ENCODE results near the gene FAM171A2.
A peak's percentile ranks its signal among the peaks of the same experiment; 100 is the strongest.

FAM171A2 gene

DNA sequence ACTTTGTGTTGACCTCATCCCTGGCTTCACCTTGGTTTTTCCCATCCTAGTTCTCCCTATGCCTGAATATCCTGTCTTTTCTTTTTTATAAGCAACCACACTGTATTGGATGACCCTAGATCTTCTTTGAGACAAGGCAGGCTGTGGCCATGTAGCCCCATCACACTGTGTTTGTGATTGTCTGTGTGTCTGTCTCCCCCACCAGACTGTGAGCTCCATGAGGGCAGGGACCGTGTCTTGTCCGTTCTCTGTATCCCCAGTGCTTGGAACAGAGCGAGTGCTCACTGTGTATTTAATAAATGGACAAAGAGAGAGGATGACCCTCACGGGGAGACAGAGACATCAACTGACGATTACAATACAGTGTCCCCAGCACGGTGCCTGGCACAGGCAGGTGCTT, 46.1 kb downstream of the FAM171A2 start:
- no peak for DNase-seq

- no peak for DNase-seq
Measured at GRCh38 chr17:44315760-44316731, 47.6 kb downstream of the FAM171A2 start.

DNA sequence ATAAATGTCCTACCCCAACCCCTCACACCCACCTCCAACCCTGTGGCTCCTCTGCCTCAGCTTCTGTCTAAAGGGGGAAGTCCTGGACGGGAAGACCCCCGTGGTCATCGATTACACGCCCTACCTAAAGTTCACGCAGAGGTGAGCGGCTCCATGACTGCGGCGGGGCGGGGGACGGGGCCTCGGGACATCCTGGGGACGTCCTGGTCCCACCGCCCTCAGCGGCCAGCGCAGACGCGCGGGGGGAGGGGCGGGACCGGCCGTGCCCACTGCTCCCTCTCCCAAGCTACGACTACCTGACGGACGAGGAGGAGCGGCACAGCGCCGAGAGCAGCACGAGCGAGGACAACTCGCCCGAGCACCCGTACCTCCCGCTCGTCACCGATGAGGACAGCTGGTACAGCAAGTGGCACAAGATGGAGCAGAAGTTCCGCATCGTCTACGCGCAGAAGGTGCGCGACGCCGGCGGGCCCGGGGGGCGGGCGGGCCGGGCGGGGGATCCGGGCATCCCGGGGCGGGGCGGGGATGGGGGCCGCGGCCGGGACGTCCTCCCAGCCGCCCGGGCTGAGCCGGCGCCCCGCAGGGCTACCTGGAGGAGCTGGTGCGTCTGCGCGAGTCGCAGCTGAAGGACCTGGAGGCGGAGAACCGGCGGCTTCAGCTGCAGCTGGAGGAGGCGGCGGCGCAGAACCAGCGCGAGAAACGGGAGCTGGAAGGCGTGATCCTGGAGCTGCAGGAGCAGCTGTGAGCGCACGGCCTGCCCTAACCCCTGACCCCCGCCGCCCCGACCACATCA, 48.6 kb downstream of the FAM171A2 start:
- peak; percentile 55 for DNase-seq

GRCh38 chr17:44314524-44314868, 49.2 kb downstream of the FAM171A2 start:
- no peak for DNase-seq

- DNase-seq: no peak
Measured at GRCh38 chr17:44314031-44314430, 49.6 kb downstream of the FAM171A2 start.

GRCh38 chr17:44312396-44313104, 51.1 kb downstream of the FAM171A2 start:
- no peak for DNase-seq

GRCh38 chr17:44311562-44312181, 52.0 kb downstream of the FAM171A2 start:
- DNase-seq: no peak

DNA sequence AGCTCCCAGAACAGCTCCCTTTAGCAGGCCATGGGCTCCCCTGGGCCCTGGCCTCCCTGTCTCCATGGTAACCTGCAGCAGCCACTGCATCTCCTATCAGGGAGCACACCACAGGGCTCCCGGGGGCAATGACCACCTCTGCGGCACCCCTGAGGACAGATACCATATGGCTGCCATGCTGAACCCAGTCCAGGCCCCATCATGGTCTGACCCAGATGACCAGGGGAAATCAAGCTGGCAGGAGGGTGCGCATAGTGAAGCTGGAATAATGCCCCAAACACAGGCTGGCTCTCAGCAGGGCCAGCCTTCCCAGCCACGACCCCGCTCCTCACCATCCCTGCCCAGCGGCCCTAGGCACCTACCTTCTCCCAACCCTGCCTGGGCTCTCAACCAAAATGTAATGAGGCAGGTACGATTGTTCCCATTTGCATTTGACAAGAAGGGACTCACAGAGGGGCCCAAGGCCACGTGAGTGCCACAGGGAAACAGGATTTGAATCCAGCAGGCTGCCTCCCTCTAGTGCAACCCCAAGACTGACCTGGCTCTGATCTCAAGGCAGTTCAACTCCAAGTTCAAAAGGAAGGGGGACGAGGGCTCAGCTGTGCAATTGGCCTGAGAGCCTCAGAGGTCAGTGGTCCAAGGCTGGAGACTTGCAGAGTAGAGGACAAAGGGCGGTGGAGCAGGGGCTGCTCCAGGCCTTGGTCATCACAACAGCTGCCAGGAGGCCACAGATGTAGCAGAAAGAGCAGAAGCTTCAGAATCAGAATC, 52.9 kb downstream of the FAM171A2 start:
- no peak for DNase-seq

DNA sequence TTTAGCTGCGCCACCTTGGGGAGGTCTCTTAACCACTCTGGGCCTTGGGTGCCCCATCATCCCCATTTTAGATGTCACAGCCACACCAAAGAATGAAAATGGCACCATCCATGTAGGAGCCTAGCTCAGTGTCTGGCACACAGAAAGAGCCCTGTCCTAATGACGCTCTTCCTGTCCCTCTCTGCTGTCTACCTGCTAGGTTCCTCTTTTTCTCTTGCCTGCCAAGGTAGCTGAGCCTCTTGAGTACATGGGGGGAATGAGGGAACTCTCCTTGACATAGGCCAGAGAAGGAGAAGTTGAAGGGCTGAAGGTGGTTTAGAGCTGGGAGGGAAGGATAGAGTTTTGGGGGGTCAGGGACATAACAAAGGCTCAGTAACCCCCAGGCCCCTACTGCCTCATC, 53.5 kb downstream of the FAM171A2 start:
- no peak for DNase-seq

DNA sequence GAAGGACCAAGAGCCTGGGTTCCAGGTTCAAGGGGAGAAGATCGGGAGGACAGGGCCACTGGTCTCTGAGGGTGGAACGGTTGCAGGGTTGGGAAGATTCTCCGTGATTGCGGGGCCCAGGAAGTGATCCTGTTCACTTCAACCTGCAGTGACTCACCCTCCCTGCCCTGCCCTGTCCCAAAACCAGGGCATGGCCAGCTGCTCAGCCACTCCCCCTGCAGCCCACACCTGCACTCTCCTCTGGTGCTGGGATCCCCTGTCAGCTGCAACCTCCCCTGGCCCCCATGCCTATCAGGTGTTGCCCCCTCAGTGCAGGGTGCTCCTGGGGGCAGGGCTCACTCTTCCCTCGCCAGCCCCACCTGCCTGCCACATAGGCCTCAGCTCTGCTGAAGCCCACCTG, 54.2 kb downstream of the FAM171A2 start:
- no peak for DNase-seq

GRCh38 chr17:44308865-44309264, 54.8 kb downstream of the FAM171A2 start:
- DNase-seq: no peak

DNA sequence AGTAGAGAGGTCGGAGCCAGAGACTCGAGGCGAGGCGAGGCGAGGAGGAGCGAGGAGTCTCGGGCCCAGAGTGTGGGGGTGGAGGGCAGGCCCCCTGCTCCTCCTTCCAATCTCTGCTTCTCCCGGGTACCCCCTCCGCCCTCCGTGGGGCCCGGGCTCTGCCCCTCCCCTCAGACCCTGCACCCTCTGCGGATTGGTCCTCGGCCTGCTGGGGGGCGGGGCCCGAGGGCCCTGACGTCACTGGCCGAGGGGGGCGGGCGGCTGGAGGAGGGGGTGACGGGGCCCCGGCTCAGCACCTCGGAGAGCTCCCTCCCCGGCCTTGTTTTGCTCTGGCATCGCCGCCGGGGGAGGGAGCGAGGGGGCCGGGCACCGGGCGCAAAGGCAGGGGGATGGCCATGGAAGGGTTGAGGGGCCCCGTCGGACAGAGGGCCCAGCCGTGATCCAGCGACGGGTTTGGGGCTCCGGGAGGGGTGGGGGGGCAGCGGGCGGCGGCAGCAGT, 55.3 kb downstream of the FAM171A2 start, which contains the start of gene RUNDC3A:
RUNDC3A (plus strand) TSS at position 282 of the 499 bp plus-strand sequence. CDS start 232 bp downstream, outside the sequence.
- DNase-seq: peak; percentile 82

GRCh38 chr17:44307387-44308186, 56.1 kb downstream of the FAM171A2 start:
- DNase-seq: no peak

DNA sequence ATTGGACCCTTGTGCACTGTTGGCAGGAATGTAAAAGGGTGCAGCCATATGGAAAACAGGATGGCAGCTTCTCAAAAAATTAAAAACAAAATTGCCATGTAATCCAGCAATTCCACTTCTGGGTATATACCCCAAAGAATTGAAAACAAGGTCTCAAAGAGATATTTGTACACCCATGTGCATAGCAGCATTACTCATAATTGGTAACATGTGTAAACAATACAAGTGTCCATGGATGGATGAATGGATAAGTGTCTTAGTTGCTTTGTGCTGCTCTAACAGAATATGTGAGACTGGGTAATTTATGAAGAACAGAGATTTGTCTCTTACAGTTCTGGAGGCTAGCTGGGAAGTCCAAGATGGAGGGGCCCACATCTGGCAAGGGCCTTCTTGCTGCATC, 59.0 kb downstream of the FAM171A2 start:
- no peak for DNase-seq

All from stimulated activated CD4-positive, alpha-beta T cell treated with anti-CD3 and anti-CD28 coated beads, Interleukin-1b, Interleukin-23, amount 100 ng/mL, for 48 hours (primary cell).